MM.1S (cell line): ENCODE measurements around the gene TMEM154.

Experiments
- DNase-seq: peaks from one replicate; pipeline ENCODE4 v3.0.0-alpha.2; 2015
- H2AFZ ChIP-seq: fragments of 300-600 bp; sonication (generic); 2 replicates; pipeline ENCODE4 v1.6.0; 2016; ENCODE audit warnings: antibody characterized with exemption, low read length
- H3F3A ChIP-seq: fragments of 300-600 bp; sonication (generic); 2 replicates; pipeline ENCODE4 v1.6.1; 2016; ENCODE audit warnings: mild to moderate bottlenecking, antibody characterized with exemption, low read length, moderate library complexity, mixed read lengths; ENCODE audit not compliant: insufficient read depth
- H3K27ac ChIP-seq: fragments of 300-600 bp; sonication (generic); 2 replicates; pipeline ENCODE4 v1.5.1; 2016; ENCODE audit warnings: mild to moderate bottlenecking, low read length
- H3K27me3 ChIP-seq: fragments of 300-600 bp; sonication (generic); replicated peaks from 2 replicates; pipeline ENCODE4 v1.6.0; 2016; ENCODE audit warnings: low read length; ENCODE audit not compliant: insufficient read depth
- H3K36me3 ChIP-seq: fragments of 300-600 bp; sonication (generic); replicated peaks from 2 replicates; pipeline ENCODE4 v1.6.1; 2016; ENCODE audit warnings: mild to moderate bottlenecking, low read length, mixed read lengths; ENCODE audit not compliant: insufficient read depth
- H3K4me1 ChIP-seq: fragments of 300-600 bp; sonication (generic); 2 replicates; pipeline ENCODE4 v1.6.1; 2016; ENCODE audit warnings: low read length, mixed read lengths
- H3K4me2 ChIP-seq: fragments of 300-600 bp; sonication (generic); 2 replicates; pipeline ENCODE4 v1.6.0; 2016; ENCODE audit warnings: low read depth, low read length
- H3K4me3 ChIP-seq: fragments of 300-600 bp; sonication (generic); 2 replicates; pipeline ENCODE4 v1.5.1; 2016; ENCODE audit warnings: low read length, mixed read lengths
- H3K79me2 ChIP-seq: fragments of 300-600 bp; sonication (generic); 2 replicates; pipeline ENCODE4 v1.6.1; 2016; ENCODE audit warnings: mixed run types, low read length, mixed read lengths
- H3K9ac ChIP-seq: fragments of 300-600 bp; sonication (generic); 2 replicates; pipeline ENCODE4 v1.6.1; 2016; ENCODE audit warnings: low read length, mixed read lengths
- H3K9me2 ChIP-seq: fragments of 300-600 bp; sonication (generic); replicated peaks from 2 replicates; pipeline ENCODE4 v1.6.1; 2016; ENCODE audit warnings: mild to moderate bottlenecking, low read length, mixed read lengths; ENCODE audit not compliant: insufficient read depth
- H3K9me3 ChIP-seq: fragments of 300-600 bp; sonication (generic); replicated peaks from 2 replicates; pipeline ENCODE4 v1.6.1; 2016; ENCODE audit warnings: mild to moderate bottlenecking, low read length, mixed read lengths; ENCODE audit not compliant: insufficient read depth
- H4K20me1 ChIP-seq: fragments of 300-600 bp; sonication (generic); 2 replicates; pipeline ENCODE4 v1.6.1; 2016; ENCODE audit warnings: mild to moderate bottlenecking, low read length, moderate library complexity, mixed read lengths; ENCODE audit not compliant: insufficient read depth
- EZH2 ChIP-seq: fragments of 300-600 bp; sonication (generic); optimal IDR thresholded peaks from 2 replicates; pipeline ENCODE3; 2017; ENCODE audit warnings: low read depth, mild to moderate bottlenecking, antibody characterized with exemption, low read length, mixed read lengths
- EZH2phosphoT487 ChIP-seq: fragments of 300-600 bp; sonication (generic); IDR thresholded peaks from 2 replicates; pipeline ENCODE4 v1.6.1; 2018; ENCODE audit warnings: antibody characterized with exemption, low read length
- TF ChIP-seq, protein P1 (sequence below): fragments of 300-600 bp; sonication (generic); IDR thresholded peaks from 2 replicates; pipeline ENCODE4 v1.5.1; 2016; ENCODE audit warnings: antibody characterized with exemption, low read length, mixed read lengths

TMEM154 gene

DNA sequence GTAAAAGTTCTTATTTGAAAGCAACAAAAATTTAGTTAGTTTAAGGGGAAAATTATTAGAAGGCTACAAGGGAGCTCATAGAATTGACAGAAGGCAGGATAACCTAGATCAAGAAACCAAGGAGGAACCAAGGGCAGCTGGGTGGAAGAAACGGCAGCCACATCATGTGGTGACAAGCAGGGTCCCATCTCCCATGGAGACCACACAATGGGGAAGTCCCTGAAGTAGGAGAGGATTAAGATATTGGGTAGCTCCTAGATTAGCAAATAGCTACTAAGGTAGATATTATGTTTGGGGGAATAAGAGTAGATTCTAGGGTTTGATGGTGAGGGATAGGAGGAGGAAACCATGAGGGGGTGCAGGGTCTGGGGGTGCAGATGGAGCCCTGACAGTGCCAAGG lies 48.0 kb upstream of the TMEM154 start:
- Histone ChIP-seq H3K4me2 (no peak overlapping the region), H3K27ac (no peak overlapping the region), H3K27me3 (no peaks in the 10 kb centered on the region), H3F3A (no peaks in the 10 kb centered on the region), H3K79me2 (no peaks in the 10 kb centered on the region), H3K4me3 (no peak overlapping the region), H3K9ac (no peak overlapping the region), H3K4me1 (no peaks in the 10 kb centered on the region), H4K20me1 (no peaks in the 10 kb centered on the region), H3K36me3 (no peaks in the 10 kb centered on the region), H3K9me2 (no peaks in the 10 kb centered on the region), H3K9me3 (no peaks in the 10 kb centered on the region), H2AFZ (no peak overlapping the region)
- no peak for DNase-seq
- TF ChIP-seq EZH2phosphoT487 (no peak), EZH2 (no peak)
- TF ChIP-seq, protein P1, sequence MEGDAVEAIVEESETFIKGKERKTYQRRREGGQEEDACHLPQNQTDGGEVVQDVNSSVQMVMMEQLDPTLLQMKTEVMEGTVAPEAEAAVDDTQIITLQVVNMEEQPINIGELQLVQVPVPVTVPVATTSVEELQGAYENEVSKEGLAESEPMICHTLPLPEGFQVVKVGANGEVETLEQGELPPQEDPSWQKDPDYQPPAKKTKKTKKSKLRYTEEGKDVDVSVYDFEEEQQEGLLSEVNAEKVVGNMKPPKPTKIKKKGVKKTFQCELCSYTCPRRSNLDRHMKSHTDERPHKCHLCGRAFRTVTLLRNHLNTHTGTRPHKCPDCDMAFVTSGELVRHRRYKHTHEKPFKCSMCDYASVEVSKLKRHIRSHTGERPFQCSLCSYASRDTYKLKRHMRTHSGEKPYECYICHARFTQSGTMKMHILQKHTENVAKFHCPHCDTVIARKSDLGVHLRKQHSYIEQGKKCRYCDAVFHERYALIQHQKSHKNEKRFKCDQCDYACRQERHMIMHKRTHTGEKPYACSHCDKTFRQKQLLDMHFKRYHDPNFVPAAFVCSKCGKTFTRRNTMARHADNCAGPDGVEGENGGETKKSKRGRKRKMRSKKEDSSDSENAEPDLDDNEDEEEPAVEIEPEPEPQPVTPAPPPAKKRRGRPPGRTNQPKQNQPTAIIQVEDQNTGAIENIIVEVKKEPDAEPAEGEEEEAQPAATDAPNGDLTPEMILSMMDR: no peak

DNA sequence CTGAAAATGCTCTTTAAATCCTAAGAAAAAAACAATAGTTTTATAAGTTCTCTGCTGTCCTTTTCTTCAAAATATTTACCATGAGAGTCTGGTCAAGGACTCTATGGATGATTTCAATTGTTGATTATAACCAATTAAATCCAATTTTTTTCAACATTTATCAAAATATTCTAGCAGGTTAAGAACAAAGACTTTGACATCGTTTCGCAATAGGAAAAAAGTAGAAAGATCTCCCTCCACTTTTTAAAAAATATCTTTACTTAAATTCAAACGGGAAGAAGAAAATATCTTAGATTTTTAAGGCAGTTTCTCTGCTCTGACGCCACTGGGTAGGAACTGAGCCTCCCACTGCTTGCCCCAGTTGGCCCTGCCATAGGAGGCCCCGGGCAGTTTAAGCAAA lies 44.7 kb upstream of the TMEM154 start:
- no peak for DNase-seq
- Histone ChIP-seq H3K4me1 (no peaks in the 10 kb centered on the region), H3K4me2 (no peak overlapping the region), H3K9ac (no peak overlapping the region), H2AFZ (no peak overlapping the region), H4K20me1 (no peaks in the 10 kb centered on the region), H3K27me3 (no peaks in the 10 kb centered on the region), H3K79me2 (no peaks in the 10 kb centered on the region), H3K9me2 (no peaks in the 10 kb centered on the region), H3K9me3 (no peaks in the 10 kb centered on the region), H3F3A (no peaks in the 10 kb centered on the region), H3K27ac (no peak overlapping the region), H3K4me3 (no peak overlapping the region), H3K36me3 (no peaks in the 10 kb centered on the region)
- no peak for TF ChIP-seq EZH2phosphoT487
- TF ChIP-seq, protein P1: no peak
- no peak for TF ChIP-seq EZH2

DNA sequence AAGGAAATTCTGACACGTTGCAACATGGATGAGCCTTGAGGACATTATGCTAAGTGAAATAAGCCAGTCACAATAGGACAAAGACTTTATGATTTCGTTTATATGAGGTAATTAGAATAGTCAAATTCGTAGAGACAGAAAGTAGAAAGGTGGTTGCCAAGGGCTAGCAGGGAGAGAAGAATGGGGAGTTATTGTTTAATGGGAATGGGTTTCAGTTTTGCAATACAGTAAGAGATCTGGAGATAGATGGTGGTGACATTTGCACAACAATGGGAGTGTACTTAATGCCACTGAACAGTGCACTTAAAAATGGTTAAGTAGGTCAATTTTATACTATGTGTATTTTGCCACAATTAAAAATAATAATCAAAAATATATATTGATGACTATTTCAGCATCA lies 43.4 kb upstream of the TMEM154 start:
- no peaks in the 10 kb centered on the region for H3K4me1 ChIP-seq
- no peaks in the 10 kb centered on the region for H3K27me3 ChIP-seq
- TF ChIP-seq, protein P1: no peak
- TF ChIP-seq EZH2 (no peak), EZH2phosphoT487 (no peak)
- no peak for DNase-seq
- H3K9me2 ChIP-seq: no peaks in the 10 kb centered on the region
- no peak overlapping the region for H3K4me3 ChIP-seq
- no peak overlapping the region for H3K4me2 ChIP-seq
- H3K27ac ChIP-seq: no peak overlapping the region
- H3K36me3 ChIP-seq: no peaks in the 10 kb centered on the region
- no peaks in the 10 kb centered on the region for H3K79me2 ChIP-seq
- no peaks in the 10 kb centered on the region for H3K9me3 ChIP-seq
- no peak overlapping the region for H3K9ac ChIP-seq
- no peaks in the 10 kb centered on the region for H4K20me1 ChIP-seq
- H3F3A ChIP-seq: no peaks in the 10 kb centered on the region
- H2AFZ ChIP-seq: no peak overlapping the region
